H1 (cell line): ENCODE measurements around the gene RNASE13.

Experiments
- ATF3 ChIP-seq: IDR thresholded peaks from 2 replicates; pipeline ENCODE4 v1.6.1; 2011; ENCODE audit warnings: low read depth, mild to moderate bottlenecking, low read length; ENCODE audit not compliant: insufficient read depth
- CEBPB ChIP-seq: IDR thresholded peaks from 2 replicates; pipeline ENCODE4 v1.6.1; 2012; ENCODE audit warnings: low read depth, low read length
- CTCF ChIP-seq, 3 experiments: IDR thresholded peaks; 1 replicate in 2 of 3; 2 replicates in 1 of 3; pipeline versions ENCODE4 v1.5.1 to v1.6.1; 2011; ENCODE audit warnings: low read length in 3 of 3, mild to moderate bottlenecking in 3 of 3, inconsistent platforms in 2 of 3, low read depth in 1 of 3, moderate library complexity in 1 of 3; ENCODE audit not compliant: insufficient read depth in 1 of 3; ENCODE audit errors: control extremely low read depth in 1 of 3
- EZH2 ChIP-seq: fragments of 200-600 bp; sonication (generic); IDR thresholded peaks from 2 replicates; pipeline ENCODE4 v1.7.1; 2012; ENCODE audit warnings: low read depth, mild to moderate bottlenecking, moderate library complexity, low read length, inconsistent platforms; ENCODE audit not compliant: severe bottlenecking
- JUND ChIP-seq: IDR thresholded peaks from 2 replicates; pipeline ENCODE4 v1.6.1; 2011; ENCODE audit warnings: mild to moderate bottlenecking, improper control_type of control experiment, low read length
- POLR2A ChIP-seq, 2 experiments: IDR thresholded peaks; 1 replicate in 1 of 2; 2 replicates in 1 of 2; pipeline ENCODE4 v1.6.1; 2011; ENCODE audit warnings: low read depth in 2 of 2, low read length in 2 of 2, mild to moderate bottlenecking in 2 of 2; ENCODE audit errors: control extremely low read depth in 1 of 2
- POLR2AphosphoS5 ChIP-seq: IDR thresholded peaks from 2 replicates; pipeline ENCODE4 v1.6.1; 2011; ENCODE audit warnings: low read depth, low read length
- SIX5 ChIP-seq: IDR thresholded peaks from 2 replicates; pipeline ENCODE4 v1.6.1; 2011; ENCODE audit warnings: mild to moderate bottlenecking, low read depth, low read length
- ZNF274 ChIP-seq: IDR thresholded peaks from 2 replicates; pipeline ENCODE4 v1.7.0; 2012; ENCODE audit warnings: low read length, borderline replicate concordance; ENCODE audit errors: extremely low read depth

GRCh38 chr14:21069388-21070082, 34.9 kb upstream of the RNASE13 start:
- TF ChIP-seq POLR2AphosphoS5 (no peak; the same call in 1 of the 2 replicates), SIX5 (no peak), JUND (no peak), CTCF (IDR thresholded peaks at IDR 0.05; ENCODE audit: control extremely low read depth in 1 of 3, insufficient read depth in 1 of 3, low read depth in 1 of 3, low read length in 3 of 3) (no peak), POLR2A (IDR thresholded peaks at IDR 0.05; ENCODE audit: control extremely low read depth in 1 of 2, low read depth in 2 of 2, low read length in 2 of 2) (peak in 1 of 2 experiments; percentile 16; a peak in 1 of 3 replicates), CEBPB (no peak), EZH2 (no peak), ZNF274 (no peak), ATF3 (no peak)
